Right lobe of liver (tissue), 4 donors: Measurements from ENCODE around the gene SOX18.

Experiments used
- CTCF ChIP-seq, 4 donors: fragments of 200-600 bp in 3 of 4; fragments of 450-650 bp in 1 of 4; IDR thresholded peaks; one replicate each; pipeline versions ENCODE4 v1.5.1 to v1.8.0; 2016 to 2022; ENCODE audit warnings: antibody characterized with exemption in 4 of 4, mild to moderate bottlenecking in 2 of 4
- POLR2A ChIP-seq: fragments of 450-650 bp; IDR thresholded peaks from one replicate; pipeline ENCODE4 v1.6.1; 2017; ENCODE audit warnings: antibody characterized with exemption, mild to moderate bottlenecking
- donor health status: DM: no; HTN: no; CAD: no.
- donor health status: DM: no; HTN: no; CAD: no.
- donor health status: DM: no; HTN: yes; CAD: no.

GRCh38 chr20:64096535-64096934 lies 47.1 kb upstream of the SOX18 start:
- TF ChIP-seq CTCF (IDR thresholded peaks at IDR 0.05) (no peak), POLR2A (no peak)
